VCaP (cell line): ENCODE data around the gene TUBE1.
A peak's percentile ranks its signal among the peaks of the same experiment; 100 is the strongest.

Experiments
- H3K27ac ChIP-seq: fragments of 450-650 bp; 2 replicates; pipeline ENCODE4 v1.5.1; 2017
- CTCF ChIP-seq: fragments of 450-650 bp; conservative IDR thresholded peaks from 2 replicates; pipeline ENCODE4 v1.5.1; 2017; ENCODE audit warnings: mild to moderate bottlenecking, moderate library complexity

The TUBE1 gene

GRCh38 chr6:112087136-112087911, at the start of gene TUBE1, which contains the start of gene FAM229B:
TUBE1 (minus strand) TSS chr6:112087482; CDS start chr6:112087434, 48 bp downstream.
FAM229B (plus strand) TSS chr6:112087591; CDS start chr6:112099284, 11,693 bp downstream.
- TF ChIP-seq CTCF, result no peak
- H3K27ac ChIP-seq, result peak within 1 kb of the TSS; percentile 80

- no peak for TF ChIP-seq CTCF
Measured at GRCh38 chr6:112130878-112131277, 43.6 kb upstream of the TUBE1 start.

GRCh38 chr6:112128208-112128607, 40.9 kb upstream of the TUBE1 start:
- H3K27ac ChIP-seq, result no peak overlapping the region
- TF ChIP-seq CTCF, result no peak

More at GRCh38 chr6:112130878-112131277, 43.6 kb upstream of the TUBE1 start:
- H3K27ac ChIP-seq, result no peak overlapping the region

GRCh38 chr6:112123982-112124381, 36.7 kb upstream of the TUBE1 start:
- no peak overlapping the region for H3K27ac ChIP-seq

GRCh38 chr6:112122756-112123155, 35.5 kb upstream of the TUBE1 start:
- no peak for TF ChIP-seq CTCF

More at GRCh38 chr6:112123982-112124381, 36.7 kb upstream of the TUBE1 start:
- TF ChIP-seq CTCF, result no peak

GRCh38 chr6:112118034-112118433, 30.8 kb upstream of the TUBE1 start:
- TF ChIP-seq CTCF, result no peak
- no peak overlapping the region for H3K27ac ChIP-seq

More at GRCh38 chr6:112122756-112123155, 35.5 kb upstream of the TUBE1 start:
- no peak overlapping the region for H3K27ac ChIP-seq

- no peak for TF ChIP-seq CTCF
- H3K27ac ChIP-seq, result no peak overlapping the region
Measured at GRCh38 chr6:112117554-112117953, 30.3 kb upstream of the TUBE1 start.
